HG03432 (cell line): ENCODE data around the gene PIK3CB.
"Not testable (repeated sequence)": the region's sequence is repeated elsewhere in the genome, so short reads cannot be mapped to it uniquely, and the experiment has no call there.

Experiments used
- ATAC-seq: cut with Tn5 transposase; IDR thresholded peaks from one replicate; pipeline ENCODE4 v1.9.1; 2021; ENCODE audit warnings: mild to moderate bottlenecking, moderate library complexity; ENCODE audit not compliant: unreplicated experiment

PIK3CB gene

DNA sequence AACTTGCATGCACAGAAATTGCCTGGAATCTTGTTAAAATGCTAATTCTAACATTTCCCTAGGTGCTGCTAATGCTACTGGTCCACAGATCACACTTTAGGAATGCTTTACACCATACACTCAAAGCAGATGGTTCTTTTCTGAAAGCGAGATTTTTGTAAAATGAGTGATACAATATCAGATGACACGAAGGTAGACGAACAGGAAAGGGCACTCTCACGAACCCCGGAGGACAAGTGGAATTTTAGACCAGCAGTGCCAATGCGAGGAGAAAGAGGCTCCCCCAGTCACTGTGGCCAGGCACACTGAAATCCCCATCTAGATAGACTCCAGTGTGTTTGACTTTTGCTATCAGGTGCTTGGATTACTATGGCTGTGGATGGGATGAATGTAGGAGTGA, 205.2 kb downstream of the PIK3CB start:
- no peak for ATAC-seq

- no peak for ATAC-seq
Measured at GRCh38 chr3:138625707-138626365, 208.9 kb downstream of the PIK3CB start.

- ATAC-seq = no peak
Measured at GRCh38 chr3:138624518-138624917, 210.2 kb downstream of the PIK3CB start.

- no peak for ATAC-seq
Measured at GRCh38 chr3:138620431-138620830, 214.3 kb downstream of the PIK3CB start.

GRCh38 chr3:138615462-138615861, 219.3 kb downstream of the PIK3CB start:
- no peak for ATAC-seq

DNA sequence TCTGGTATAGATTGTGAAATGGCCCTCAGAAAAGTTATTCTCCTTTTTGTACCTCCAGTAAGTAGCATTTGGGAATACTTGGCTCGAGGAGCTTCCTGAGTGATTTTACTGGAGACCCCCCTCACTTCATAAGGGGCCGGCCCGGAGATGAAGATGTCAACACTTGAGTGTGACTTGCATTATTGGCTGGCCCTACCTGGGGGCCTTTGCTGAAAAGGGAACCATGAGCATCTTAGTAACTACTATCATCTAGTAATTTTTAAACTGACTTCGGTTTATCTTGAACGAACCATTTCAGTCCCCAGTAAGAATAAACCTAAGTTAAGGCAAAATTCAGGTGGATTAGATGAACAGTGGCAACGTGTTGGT, 224.8 kb downstream of the PIK3CB start:
- ATAC-seq = no peak

DNA sequence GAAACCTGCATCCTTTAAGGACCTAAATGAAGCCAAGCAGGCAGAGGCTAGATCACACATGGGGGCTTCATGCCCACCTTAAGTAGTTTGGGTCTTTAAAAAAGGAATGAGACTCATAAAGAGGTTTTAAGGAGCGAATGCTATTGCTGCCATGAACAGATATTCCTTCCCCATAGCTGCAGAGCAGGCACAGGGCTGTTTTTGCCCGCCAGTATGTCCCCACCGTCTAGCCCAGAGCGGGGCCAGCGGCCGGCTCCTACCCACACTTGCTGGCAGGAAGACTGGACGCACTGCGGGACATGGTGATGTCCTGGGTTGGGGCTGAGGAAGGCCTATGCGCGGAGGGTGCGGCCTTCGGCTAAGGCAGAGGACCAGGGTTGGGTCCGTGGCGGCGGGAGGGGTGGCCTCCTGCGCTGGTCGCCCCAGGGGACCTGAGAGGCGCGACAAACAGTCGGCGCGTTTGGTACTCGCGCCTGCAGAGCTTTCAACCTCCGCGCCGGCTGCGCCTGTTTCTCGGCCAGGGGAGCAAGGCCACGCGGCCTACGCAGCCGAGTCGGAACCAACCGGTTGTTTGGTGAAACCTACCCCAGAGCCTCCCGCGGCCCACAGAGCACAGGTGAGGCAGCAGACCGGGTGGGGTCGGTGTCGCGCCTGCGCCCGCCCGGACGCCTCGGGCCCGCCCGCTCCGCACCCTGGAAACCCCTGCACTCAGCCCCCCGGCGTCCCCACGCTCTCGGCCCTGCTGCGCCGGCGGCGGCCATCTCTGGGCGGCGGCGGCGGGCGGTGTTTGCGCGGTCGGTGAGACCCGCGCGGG, 226.2 kb downstream of the PIK3CB start, which contains the start of gene FAIM:
Gene FAIM (plus strand): TSS at position 450 of the 814 bp plus-strand sequence. CDS start 10,956 bp downstream, outside the sequence.
- peak; percentile 83 for ATAC-seq

GRCh38 chr3:138604106-138604595, 230.6 kb downstream of the PIK3CB start:
- ATAC-seq = not testable (repeated sequence)
